Cardiac ventricle fibroblast (primary cell): Measurements from ENCODE around the gene BACE2. TPM values are rescaled to one million over a fixed set of nuclear protein-coding genes. Genes with fewer than 3 reads are reported as not detected.

Experiments used
- total RNA-seq: library from RNA; depleted of rRNA; stranded (reverse); fragments of >200 nt; gene quantifications from 2 replicates; pipeline ENCODE4 v1.2.3, GENCODE V29; 2015

Gene BACE2
- 61.5 and 72.1 TPM in 2 replicates for total RNA-seq

DNA sequence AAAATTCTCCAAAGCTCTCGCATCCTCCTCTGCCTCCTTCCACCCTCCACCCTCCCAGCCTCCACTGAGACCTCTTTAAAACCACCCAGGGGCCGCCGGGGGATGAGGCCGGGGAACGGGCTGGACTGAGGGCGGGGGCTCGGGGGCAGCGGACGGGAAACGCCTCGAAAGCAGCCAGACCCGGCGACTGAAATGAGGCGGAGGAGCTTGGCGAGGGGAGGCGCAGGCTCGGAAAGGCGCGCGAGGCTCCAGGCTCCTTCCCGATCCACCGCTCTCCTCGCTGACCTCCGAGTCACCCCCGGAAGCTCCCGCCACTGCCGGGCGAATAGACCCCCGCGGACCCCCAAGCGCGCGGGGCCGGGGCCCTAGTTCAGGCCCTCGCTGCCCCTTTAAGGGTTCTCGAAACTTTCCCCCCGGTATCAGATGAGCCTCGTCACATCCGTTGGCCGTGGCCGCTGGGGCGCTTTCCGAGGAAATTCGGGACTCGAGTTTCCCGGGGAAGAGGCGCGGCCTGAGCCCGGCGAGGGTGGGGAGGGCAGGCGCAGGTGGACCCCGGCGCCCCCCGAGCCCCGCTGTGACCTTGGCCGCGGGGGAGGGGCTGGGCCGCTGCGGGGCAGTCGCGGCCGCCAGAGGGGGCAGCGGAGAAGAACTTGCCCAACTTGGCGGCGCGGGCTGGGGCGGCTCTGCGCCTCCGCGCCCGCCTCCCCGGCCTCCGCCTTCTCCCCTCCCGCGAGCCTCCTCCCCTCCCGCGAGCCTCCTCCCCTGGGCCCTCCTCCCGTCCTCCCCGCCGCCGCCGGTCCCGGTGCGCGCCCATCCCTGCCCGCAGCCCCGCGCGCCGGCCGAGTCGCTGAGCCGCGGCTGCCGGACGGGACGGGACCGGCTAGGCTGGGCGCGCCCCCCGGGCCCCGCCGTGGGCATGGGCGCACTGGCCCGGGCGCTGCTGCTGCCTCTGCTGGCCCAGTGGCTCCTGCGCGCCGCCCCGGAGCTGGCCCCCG is at the start of gene BACE2:
Gene BACE2 (plus strand): TSS at position 813 of the 995 bp plus-strand sequence. CDS start 104 bp downstream, at position 917.

DNA sequence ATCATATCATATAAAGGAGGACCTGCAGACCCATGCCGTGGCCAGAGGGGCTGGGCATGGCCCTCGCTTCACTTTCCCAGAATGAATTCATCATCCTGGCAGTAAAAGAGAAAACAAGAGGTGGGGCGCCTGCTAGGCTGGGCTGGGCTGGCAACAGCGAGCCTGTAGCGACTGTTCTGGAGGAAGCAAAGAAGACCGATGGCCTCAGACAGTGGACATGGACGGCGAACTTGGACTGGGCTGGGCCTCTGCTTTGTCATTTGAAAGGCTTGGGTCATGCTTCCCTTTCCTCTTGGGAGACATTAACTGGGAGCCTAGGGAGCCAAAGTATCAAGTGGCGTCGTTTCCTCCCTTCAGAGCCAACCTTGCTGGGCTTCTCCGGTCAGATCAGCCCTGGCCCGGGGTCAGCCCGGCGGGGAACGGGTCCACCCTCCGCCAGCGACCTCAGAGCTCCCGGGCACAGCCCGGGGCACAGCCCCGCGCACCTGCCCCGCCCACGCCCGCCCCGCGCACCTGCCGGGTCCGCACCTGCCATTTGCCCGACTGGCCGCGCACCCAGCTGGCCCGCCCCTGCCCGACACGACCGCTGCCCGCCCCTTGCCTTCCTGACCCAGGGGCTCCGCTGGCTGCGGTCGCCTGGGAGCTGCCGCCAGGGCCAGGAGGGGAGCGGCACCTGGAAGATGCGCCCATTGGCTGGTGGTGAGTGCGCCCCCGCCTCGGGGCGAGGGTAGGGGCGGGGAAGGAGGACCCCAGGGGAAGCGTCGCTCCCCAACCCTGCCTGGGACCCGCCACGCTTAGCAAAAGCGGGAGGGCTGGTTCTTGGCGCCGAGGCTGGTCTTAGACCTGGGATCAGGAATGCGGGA is 148.5 kb downstream of the BACE2 start, which contains the start of gene FAM3B:
Gene FAM3B (plus strand): TSS at position 602 of the 863 bp plus-strand sequence. CDS start 79 bp downstream, at position 681.

Other genes with a start within 250 kb of the BACE2 start
- not detected in 2 replicates for gene FAM3B, start 148.6 kb downstream of the BACE2 start, total RNA-seq
- 6.3 and 9.9 TPM in 2 replicates for gene MX2, start 193.9 kb downstream of the BACE2 start, total RNA-seq